Measurements from ENCODE around the gene ZNF814.
"Not testable (repeated sequence)": the region's sequence is repeated elsewhere in the genome, so short reads cannot be mapped to it uniquely, and the experiment has no call there.

The ZNF814 gene

GRCh38 chr19:57873883-57874799, 14.7 kb downstream of the ZNF814 start:
- H3K27me3 Mint-ChIP-seq, H3K4me1 Mint-ChIP-seq, ATAC-seq, H3K27ac Mint-ChIP-seq, H3K4me3 Mint-ChIP-seq: not testable (repeated sequence)
- peaks cover 94% of the 10 kb centered on the region for H3K36me3 Mint-ChIP-seq
- peaks cover 35% of the 10 kb centered on the region for H3K9me3 Mint-ChIP-seq

- Mint-ChIP-seq H3K4me1 (no peaks in the 10 kb centered on the region), H3K9me3 (peaks cover 32% of the 10 kb centered on the region), H3K27ac (no peak overlapping the region), H3K4me3 (no peak overlapping the region), H3K36me3 (peaks cover 95% of the 10 kb centered on the region), H3K27me3 (no peaks in the 10 kb centered on the region)
- ATAC-seq: no peak
Measured at GRCh38 chr19:57872450-57872849, 16.4 kb downstream of the ZNF814 start.

- peaks cover 95% of the 10 kb centered on the region for H3K36me3 Mint-ChIP-seq
- H3K27me3 Mint-ChIP-seq: no peaks in the 10 kb centered on the region
- H3K27ac Mint-ChIP-seq: no peak overlapping the region
- no peaks in the 10 kb centered on the region for H3K4me1 Mint-ChIP-seq
- no peak for ATAC-seq
- H3K9me3 Mint-ChIP-seq: peaks cover 21% of the 10 kb centered on the region
- no peak overlapping the region for H3K4me3 Mint-ChIP-seq
Measured at GRCh38 chr19:57870225-57870624, 18.6 kb downstream of the ZNF814 start.

- H3K4me1 Mint-ChIP-seq, H3K27me3 Mint-ChIP-seq, H3K27ac Mint-ChIP-seq, H3K4me3 Mint-ChIP-seq, ATAC-seq: not testable (repeated sequence)
- peaks cover 19% of the 10 kb centered on the region for H3K9me3 Mint-ChIP-seq
- peaks cover 95% of the 10 kb centered on the region for H3K36me3 Mint-ChIP-seq
Measured at GRCh38 chr19:57869655-57870054, 19.2 kb downstream of the ZNF814 start.

- no peak for ATAC-seq
- Mint-ChIP-seq H3K27me3 (no peaks in the 10 kb centered on the region), H3K9me3 (peaks cover 5% of the 10 kb centered on the region), H3K27ac (no peak overlapping the region), H3K36me3 (peaks cover 93% of the 10 kb centered on the region), H3K4me1 (no peaks in the 10 kb centered on the region), H3K4me3 (no peak overlapping the region)
Measured at GRCh38 chr19:57867868-57868492, 20.9 kb downstream of the ZNF814 start.

- not testable (repeated sequence) for H3K4me3 Mint-ChIP-seq, ATAC-seq, H3K4me1 Mint-ChIP-seq, H3K27me3 Mint-ChIP-seq, H3K9me3 Mint-ChIP-seq, H3K27ac Mint-ChIP-seq
- peaks cover 91% of the 10 kb centered on the region for H3K36me3 Mint-ChIP-seq
Measured at GRCh38 chr19:57862351-57862750, 26.5 kb downstream of the ZNF814 start.

GRCh38 chr19:57854117-57854516, 34.7 kb downstream of the ZNF814 start:
- not testable (repeated sequence) for H3K4me3 Mint-ChIP-seq, H3K27me3 Mint-ChIP-seq, H3K27ac Mint-ChIP-seq, ATAC-seq, H3K9me3 Mint-ChIP-seq
- peaks cover 28% of the 10 kb centered on the region for H3K4me1 Mint-ChIP-seq
- peaks cover 58% of the 10 kb centered on the region for H3K36me3 Mint-ChIP-seq

GRCh38 chr19:57851812-57852603, 36.8 kb downstream of the ZNF814 start:
- H3K27me3 Mint-ChIP-seq, H3K4me3 Mint-ChIP-seq, H3K9me3 Mint-ChIP-seq, H3K27ac Mint-ChIP-seq, ATAC-seq: not testable (repeated sequence)
- Mint-ChIP-seq H3K36me3 (peaks cover 43% of the 10 kb centered on the region), H3K4me1 (peaks cover 28% of the 10 kb centered on the region)

- Mint-ChIP-seq H3K27ac (peak overlapping the region; percentile 97), H3K9me3 (no peaks in the 10 kb centered on the region), H3K36me3 (peaks cover 35% of the 10 kb centered on the region), H3K4me1 (peaks cover 28% of the 10 kb centered on the region), H3K27me3 (no peaks in the 10 kb centered on the region), H3K4me3 (peak overlapping the region; percentile 97)
- ATAC-seq: no peak
Measured at GRCh38 chr19:57850553-57851017, 38.3 kb downstream of the ZNF814 start.

GRCh38 chr19:57849666-57850473, 39.0 kb downstream of the ZNF814 start, which contains the start of gene ZNF587:
Gene ZNF587, plus strand, starts transcription at chr19:57849859. Its CDS starts 180 bp downstream, at chr19:57850039.
- peaks cover 28% of the 10 kb centered on the region for H3K36me3 Mint-ChIP-seq

GRCh38 chr19:57849162-57849665, 39.6 kb downstream of the ZNF814 start:
- Mint-ChIP-seq H3K4me3 (peak overlapping the region; percentile 97), H3K4me1 (peaks cover 28% of the 10 kb centered on the region), H3K27ac (peak overlapping the region; percentile 97), H3K36me3 (peaks cover 25% of the 10 kb centered on the region)
- not testable (repeated sequence) for ATAC-seq, H3K27me3 Mint-ChIP-seq, H3K9me3 Mint-ChIP-seq

More at GRCh38 chr19:57849666-57850473, 39.0 kb downstream of the ZNF814 start, which contains the start of gene ZNF587:
- not testable (repeated sequence) for H3K27me3 Mint-ChIP-seq, H3K9me3 Mint-ChIP-seq
- H3K4me1 Mint-ChIP-seq: peaks cover 28% of the 10 kb centered on the region
- peak within 1 kb of the TSS; percentile 97 for H3K4me3 Mint-ChIP-seq
- peak; percentile 99 for ATAC-seq
- H3K27ac Mint-ChIP-seq: peak within 1 kb of the TSS; percentile 97

GRCh38 chr19:57847164-57847563, 41.7 kb downstream of the ZNF814 start:
- H3K27me3 Mint-ChIP-seq, ATAC-seq, H3K27ac Mint-ChIP-seq, H3K9me3 Mint-ChIP-seq, H3K4me3 Mint-ChIP-seq: not testable (repeated sequence)
- H3K4me1 Mint-ChIP-seq: peaks cover 20% of the 10 kb centered on the region
- peaks cover 23% of the 10 kb centered on the region for H3K36me3 Mint-ChIP-seq

- H3K36me3 Mint-ChIP-seq: peaks cover 42% of the 10 kb centered on the region
- H3K4me1 Mint-ChIP-seq: peaks cover 10% of the 10 kb centered on the region
- ATAC-seq: no peak
- no peaks in the 10 kb centered on the region for H3K27me3 Mint-ChIP-seq
- no peaks in the 10 kb centered on the region for H3K9me3 Mint-ChIP-seq
- H3K4me3 Mint-ChIP-seq: no peak overlapping the region
- no peak overlapping the region for H3K27ac Mint-ChIP-seq
Measured at GRCh38 chr19:57841122-57841763, 47.6 kb downstream of the ZNF814 start.

Data from stimulated activated memory B cell treated with anti-CD40 and anti-IgM and Interleukin-4, amounts not matched to agents 10 μg/mL and 1 μg/mL and 100 μg/mL, for 72 hours (primary cell).